Activated naive CD4-positive, alpha-beta T cell treated with anti-CD3 and anti-CD28 coated beads for 36 hours (primary cell): Measurements from ENCODE around the gene COX4I2. TPM values are rescaled to one million over a fixed set of nuclear protein-coding genes. Genes with fewer than 3 reads are reported as not detected.
"Not testable (repeated sequence)": the region's sequence is repeated elsewhere in the genome, so short reads cannot be mapped to it uniquely, and the experiment has no call there.

Experiments used
- CTCF ChIA-PET: fragments of 350-600 bp; sonication (Branson Sonifier 250); formaldehyde crosslinking; loops from one replicate; lab custom pipeline; 2021; ENCODE audit warnings: antibody characterized with exemption; lab: Charles Lee
- DNase-seq: peaks from one replicate; pipeline ENCODE4 v3.0.0-alpha.2; 2020
- H3K27ac Mint-ChIP-seq: one replicate; pipeline ENCODE4 v1.8.0; 2021; ENCODE audit warnings: mild to moderate bottlenecking, mixed read lengths
- H3K27me3 Mint-ChIP-seq: one replicate; pipeline ENCODE4 v1.8.0; 2021; ENCODE audit warnings: low read depth, mixed read lengths
- H3K36me3 Mint-ChIP-seq: one replicate; pipeline ENCODE4 v1.8.0; 2021; ENCODE audit warnings: low read depth, mixed read lengths
- H3K4me1 Mint-ChIP-seq: one replicate; pipeline ENCODE4 v1.8.0; 2021; ENCODE audit warnings: low read depth, mixed read lengths
- H3K4me3 Mint-ChIP-seq: one replicate; pipeline ENCODE4 v1.8.0; 2021; ENCODE audit warnings: mild to moderate bottlenecking, moderate library complexity, mixed read lengths
- H3K9me3 Mint-ChIP-seq: one replicate; pipeline ENCODE4 v1.8.0; 2021; ENCODE audit warnings: mixed read lengths
- intact Hi-C: fragments of 100-400 bp; cut with micrococcal nuclease; formaldehyde crosslinking; loops from one replicate; pipeline ENCODE4 v1.15.1; 2023
- total RNA-seq, 2 experiments: library from RNA; stranded (reverse); gene quantifications; one replicate each; pipeline ENCODE4 v1.2.3, GENCODE V29; 2021

The COX4I2 gene
- total RNA-seq, 2 experiments from 2014 or later: not detected

GRCh38 chr20:31615416-31615815 lies 22.3 kb upstream of the COX4I2 start:
- H3K4me1 Mint-ChIP-seq: peaks cover 6% of the 10 kb centered on the region
- H3K27me3 Mint-ChIP-seq: peaks cover 2% of the 10 kb centered on the region
- DNase-seq: no peak
- intact Hi-C loops: no loop called here
- H3K9me3 Mint-ChIP-seq: no peaks in the 10 kb centered on the region
- CTCF ChIA-PET: interaction anchor here (0.6 to 11.2 kb wide), 4 partner anchors 31 to 58 kb away, joined by 3 to 330 read pairs (median 162); no protein-coding TSS in a partner anchor
- H3K27ac Mint-ChIP-seq: no peak overlapping the region
- H3K4me3 Mint-ChIP-seq: no peak overlapping the region
- H3K36me3 Mint-ChIP-seq: no peaks in the 10 kb centered on the region

- intact Hi-C loops: no loop called here
- Mint-ChIP-seq H3K9me3 (no peaks in the 10 kb centered on the region), H3K27ac (no peak overlapping the region), H3K4me1 (peaks cover 6% of the 10 kb centered on the region), H3K36me3 (no peaks in the 10 kb centered on the region), H3K4me3 (no peak overlapping the region), H3K27me3 (peaks cover 2% of the 10 kb centered on the region)
- no peak for DNase-seq
- CTCF ChIA-PET: interaction anchor here (1.5 to 11.2 kb wide), 2 partner anchors 17 to 46 kb away, joined by 4 to 330 read pairs; no protein-coding TSS in a partner anchor
Observed at GRCh38 chr20:31617432-31618104, 20.1 kb upstream of the COX4I2 start.

GRCh38 chr20:31620246-31620645 lies 17.5 kb upstream of the COX4I2 start:
- H3K4me3 Mint-ChIP-seq: no peak overlapping the region
- no peak for DNase-seq
- H3K9me3 Mint-ChIP-seq: no peaks in the 10 kb centered on the region
- no peaks in the 10 kb centered on the region for H3K27me3 Mint-ChIP-seq
- H3K4me1 Mint-ChIP-seq: peaks cover 3% of the 10 kb centered on the region
- CTCF ChIA-PET: interaction anchor here (2.5 kb wide), 1 partner anchor 14 kb away, joined by 7 read pairs; no protein-coding TSS in a partner anchor
- H3K36me3 Mint-ChIP-seq: no peaks in the 10 kb centered on the region
- intact Hi-C loops: no loop called here
- no peak overlapping the region for H3K27ac Mint-ChIP-seq

GRCh38 chr20:31623123-31623505 lies 14.6 kb upstream of the COX4I2 start:
- H3K27ac Mint-ChIP-seq, H3K9me3 Mint-ChIP-seq, H3K36me3 Mint-ChIP-seq, H3K4me1 Mint-ChIP-seq, DNase-seq, H3K4me3 Mint-ChIP-seq, intact Hi-C loops, CTCF ChIA-PET, H3K27me3 Mint-ChIP-seq: not testable (repeated sequence)

- CTCF ChIA-PET: interaction anchor here (0.7 to 2.0 kb wide), 3 partner anchors 13 to 97 kb away, joined by 3 to 10 read pairs (median 4); no protein-coding TSS in a partner anchor
- H3K9me3 Mint-ChIP-seq, H3K27ac Mint-ChIP-seq, H3K36me3 Mint-ChIP-seq, intact Hi-C loops, DNase-seq, H3K4me3 Mint-ChIP-seq, H3K27me3 Mint-ChIP-seq, H3K4me1 Mint-ChIP-seq: not testable (repeated sequence)
Observed at GRCh38 chr20:31626534-31626933, 11.2 kb upstream of the COX4I2 start.

GRCh38 chr20:31628057-31628456 lies 9.7 kb upstream of the COX4I2 start:
- CTCF ChIA-PET: interaction anchor here (2.0 kb wide), 1 partner anchor 15 kb away, joined by 10 read pairs; no protein-coding TSS in a partner anchor
- DNase-seq, H3K4me1 Mint-ChIP-seq, H3K36me3 Mint-ChIP-seq, H3K27ac Mint-ChIP-seq, intact Hi-C loops, H3K9me3 Mint-ChIP-seq, H3K27me3 Mint-ChIP-seq, H3K4me3 Mint-ChIP-seq: not testable (repeated sequence)

- intact Hi-C loops: loop anchor here (5.0 kb wide), 1 partner anchor 217 kb away; the partner anchor contains the start of gene FOXS1
- DNase-seq: no peak
- Mint-ChIP-seq H3K27ac (no peak overlapping the region), H3K4me3 (no peak overlapping the region), H3K27me3 (no peaks in the 10 kb centered on the region), H3K9me3 (peaks cover 2% of the 10 kb centered on the region), H3K4me1 (no peaks in the 10 kb centered on the region), H3K36me3 (no peaks in the 10 kb centered on the region)
- CTCF ChIA-PET: interaction anchor here (1.2 kb wide), 1 partner anchor 108 kb away, joined by 3 read pairs; no protein-coding TSS in a partner anchor
Observed at GRCh38 chr20:31630187-31630790, 7.4 kb upstream of the COX4I2 start.

GRCh38 chr20:31632548-31633338 lies 5.0 kb upstream of the COX4I2 start:
- H3K4me1 Mint-ChIP-seq: no peaks in the 10 kb centered on the region
- no peak overlapping the region for H3K27ac Mint-ChIP-seq
- H3K27me3 Mint-ChIP-seq: no peaks in the 10 kb centered on the region
- peaks cover 2% of the 10 kb centered on the region for H3K9me3 Mint-ChIP-seq
- no peak for DNase-seq
- intact Hi-C loops: loop anchor here (5.0 kb wide), 1 partner anchor 215 kb away; the partner anchor contains the start of gene FOXS1
- no peak overlapping the region for H3K4me3 Mint-ChIP-seq
- CTCF ChIA-PET: interaction anchor here (0.6 to 6.1 kb wide), 13 partner anchors 8 to 215 kb away, joined by 3 to 81 read pairs (median 7); partner anchors contain the start of genes BCL2L1 and TPX2
- H3K36me3 Mint-ChIP-seq: no peaks in the 10 kb centered on the region

- no peak overlapping the region for H3K4me3 Mint-ChIP-seq
- no peak for DNase-seq
- H3K27me3 Mint-ChIP-seq: no peaks in the 10 kb centered on the region
- H3K9me3 Mint-ChIP-seq: no peaks in the 10 kb centered on the region
- H3K36me3 Mint-ChIP-seq: no peaks in the 10 kb centered on the region
- intact Hi-C loops: loop anchor here (5.0 kb wide), 1 partner anchor 214 kb away; the partner anchor contains the start of gene FOXS1
- H3K4me1 Mint-ChIP-seq: no peaks in the 10 kb centered on the region
- H3K27ac Mint-ChIP-seq: no peak overlapping the region
- CTCF ChIA-PET: interaction anchor here (0.5 to 6.1 kb wide), 38 partner anchors 9 to 214 kb away, joined by 3 to 81 read pairs (median 3); partner anchors contain the start of genes BCL2L1, ID1 and TPX2
Observed at GRCh38 chr20:31633339-31633914, 4.3 kb upstream of the COX4I2 start.

GRCh38 chr20:31638317-31638716 lies 605 bp downstream of the COX4I2 start:
- no peaks in the 10 kb centered on the region for H3K9me3 Mint-ChIP-seq
- DNase-seq: no peak
- no peak overlapping the region for H3K4me3 Mint-ChIP-seq
- peaks cover 4% of the 10 kb centered on the region for H3K4me1 Mint-ChIP-seq
- no peak overlapping the region for H3K27ac Mint-ChIP-seq
- CTCF ChIA-PET: interaction anchor here (0.8 kb wide), 1 partner anchor 85 kb away, joined by 3 read pairs; no protein-coding TSS in a partner anchor
- intact Hi-C loops: no loop called here
- no peaks in the 10 kb centered on the region for H3K36me3 Mint-ChIP-seq
- H3K27me3 Mint-ChIP-seq: no peaks in the 10 kb centered on the region

- no peak overlapping the region for H3K4me3 Mint-ChIP-seq
- CTCF ChIA-PET: interaction anchor here (1.7 kb wide), 1 partner anchor 23 kb away, joined by 4 read pairs; no protein-coding TSS in a partner anchor
- H3K36me3 Mint-ChIP-seq: no peaks in the 10 kb centered on the region
Observed at GRCh38 chr20:31638816-31639215, 1.1 kb downstream of the COX4I2 start.

More at GRCh38 chr20:31638816-31639215, 1.1 kb downstream of the COX4I2 start:
- intact Hi-C loops: no loop called here
- Mint-ChIP-seq H3K4me1 (peaks cover 4% of the 10 kb centered on the region), H3K27me3 (no peaks in the 10 kb centered on the region), H3K9me3 (no peaks in the 10 kb centered on the region), H3K27ac (no peak overlapping the region)
- DNase-seq: no peak
